Omental fat pad (tissue), 4 donors: ENCODE results near the gene OXCT1. TPM values are rescaled to one million over a fixed set of nuclear protein-coding genes. Genes with fewer than 3 reads are reported as not detected.

Experiments used
- ATAC-seq: fragments of 150-250 bp; one replicate; pipeline ENCODE4 v1.9.1; 2016; ENCODE audit warnings: mild to moderate bottlenecking, moderate library complexity; ENCODE audit not compliant: low FRiP score
- DNase-seq: peaks from one replicate; pipeline ENCODE4 v3.0.0-alpha.2; 2019; ENCODE audit warnings: low spot score
- CTCF ChIP-seq, 3 donors: fragments of 450-650 bp; IDR thresholded peaks; one replicate each; pipeline ENCODE4 v1.5.1; 2016 to 2017; ENCODE audit warnings: antibody characterized with exemption in 3 of 3, mild to moderate bottlenecking in 3 of 3, moderate library complexity in 2 of 3
- total RNA-seq, 4 donors: library from RNA; depleted of rRNA; stranded (reverse); fragments of >200 nt; gene quantifications; one replicate each; pipeline ENCODE4 v1.1.0, GENCODE V29; 2016

Gene OXCT1
- total RNA-seq, 4 donors from 2014 or later, result 22.0 to 54.4 (median 31.9) TPM

- DNase-seq (no peak), ATAC-seq (no peak)
- TF ChIP-seq CTCF (IDR thresholded peaks at IDR 0.05), result no peak
Observed at GRCh38 chr5:41882765-41883164, 12.5 kb upstream of the OXCT1 start.

- ATAC-seq (no peak), DNase-seq (no peak)
- no peak for TF ChIP-seq CTCF (IDR thresholded peaks at IDR 0.05)
Observed at GRCh38 chr5:41878643-41879478, 8.6 kb upstream of the OXCT1 start.

- no peak for TF ChIP-seq CTCF (IDR thresholded peaks at IDR 0.05)
Observed at GRCh38 chr5:41878173-41878572, 7.9 kb upstream of the OXCT1 start.

GRCh38 chr5:41877408-41877807, 7.2 kb upstream of the OXCT1 start:
- no peak for ATAC-seq
- no peak for DNase-seq
- TF ChIP-seq CTCF (IDR thresholded peaks at IDR 0.05), result no peak

More at GRCh38 chr5:41878173-41878572, 7.9 kb upstream of the OXCT1 start:
- no peak for DNase-seq
- ATAC-seq, result no peak

GRCh38 chr5:41876678-41877077, 6.5 kb upstream of the OXCT1 start:
- DNase-seq (no peak), ATAC-seq (no peak)
- TF ChIP-seq CTCF (IDR thresholded peaks at IDR 0.05), result no peak

GRCh38 chr5:41875121-41875520, 4.9 kb upstream of the OXCT1 start:
- no peak for TF ChIP-seq CTCF (IDR thresholded peaks at IDR 0.05)
- DNase-seq (no peak), ATAC-seq (no peak)

- no peak for TF ChIP-seq CTCF (IDR thresholded peaks at IDR 0.05)
- ATAC-seq (no peak), DNase-seq (no peak)
Observed at GRCh38 chr5:41874512-41875060, 4.4 kb upstream of the OXCT1 start.
